ENCODE data around the gene NEGR1.

NEGR1 gene

GRCh38 chr1:72122099-72122880 lies 160.0 kb downstream of the NEGR1 start:
- in situ Hi-C loops (cut with HindIII; ENCODE audit: low sequenced_read_pairs), result no loop called here
- H3K4me3 ChIP-seq (ENCODE audit: low read depth, low read length), result no peak overlapping the region
- no peak for DNase-seq (ENCODE audit: low read depth)
- TF ChIP-seq, protein P1, sequence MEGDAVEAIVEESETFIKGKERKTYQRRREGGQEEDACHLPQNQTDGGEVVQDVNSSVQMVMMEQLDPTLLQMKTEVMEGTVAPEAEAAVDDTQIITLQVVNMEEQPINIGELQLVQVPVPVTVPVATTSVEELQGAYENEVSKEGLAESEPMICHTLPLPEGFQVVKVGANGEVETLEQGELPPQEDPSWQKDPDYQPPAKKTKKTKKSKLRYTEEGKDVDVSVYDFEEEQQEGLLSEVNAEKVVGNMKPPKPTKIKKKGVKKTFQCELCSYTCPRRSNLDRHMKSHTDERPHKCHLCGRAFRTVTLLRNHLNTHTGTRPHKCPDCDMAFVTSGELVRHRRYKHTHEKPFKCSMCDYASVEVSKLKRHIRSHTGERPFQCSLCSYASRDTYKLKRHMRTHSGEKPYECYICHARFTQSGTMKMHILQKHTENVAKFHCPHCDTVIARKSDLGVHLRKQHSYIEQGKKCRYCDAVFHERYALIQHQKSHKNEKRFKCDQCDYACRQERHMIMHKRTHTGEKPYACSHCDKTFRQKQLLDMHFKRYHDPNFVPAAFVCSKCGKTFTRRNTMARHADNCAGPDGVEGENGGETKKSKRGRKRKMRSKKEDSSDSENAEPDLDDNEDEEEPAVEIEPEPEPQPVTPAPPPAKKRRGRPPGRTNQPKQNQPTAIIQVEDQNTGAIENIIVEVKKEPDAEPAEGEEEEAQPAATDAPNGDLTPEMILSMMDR (IDR thresholded peaks at IDR 0.05; ENCODE audit: low read depth, low read length, missing control alignments), result no peak

DNA sequence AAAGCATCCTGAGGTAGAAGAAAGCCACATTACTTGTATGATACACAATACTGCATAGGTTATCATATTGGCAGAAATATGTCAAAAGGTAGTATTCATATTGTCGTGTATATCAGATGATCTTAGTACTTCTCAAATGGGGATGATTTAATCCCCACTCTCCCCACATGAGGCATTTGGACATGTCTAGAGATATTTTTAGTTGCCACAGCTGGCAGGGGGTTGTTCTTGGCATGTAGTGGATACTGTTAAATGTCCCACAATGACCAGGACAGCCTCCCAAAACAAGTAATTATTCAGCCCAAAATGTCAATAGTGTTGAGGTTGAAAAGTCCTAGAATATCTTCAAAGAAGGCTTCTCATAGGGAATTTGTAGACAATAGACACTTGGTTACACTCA lies 162.8 kb downstream of the NEGR1 start:
- TF ChIP-seq, protein P1 (IDR thresholded peaks at IDR 0.05; ENCODE audit: low read depth, low read length, missing control alignments), result no peak
- no peak overlapping the region for H3K4me3 ChIP-seq (ENCODE audit: low read depth, low read length)
- no peak for DNase-seq (ENCODE audit: low read depth)
- in situ Hi-C loops (cut with HindIII; ENCODE audit: low sequenced_read_pairs), result no loop called here

DNA sequence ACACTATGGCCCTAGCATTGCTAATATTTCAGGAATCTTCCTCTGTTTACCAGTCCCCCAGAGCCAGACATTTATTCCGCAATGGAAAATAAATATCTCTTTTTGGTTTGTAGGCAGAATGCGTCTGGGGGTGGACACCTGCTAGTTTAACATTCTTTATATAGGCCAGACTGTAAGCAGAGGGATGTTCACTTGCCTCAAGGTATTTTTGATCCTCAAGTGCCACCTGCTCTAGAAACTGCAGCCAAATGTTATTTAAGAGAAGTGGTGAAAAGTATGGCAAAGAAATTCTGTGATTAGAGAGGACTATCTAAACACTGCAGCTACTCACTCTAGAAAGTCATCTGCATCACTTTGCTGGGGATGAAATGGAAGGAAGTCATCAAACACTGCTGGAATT lies 164.7 kb downstream of the NEGR1 start:
- no peak for DNase-seq (ENCODE audit: low read depth)
- in situ Hi-C loops (cut with HindIII; ENCODE audit: low sequenced_read_pairs), result no loop called here
- TF ChIP-seq, protein P1 (IDR thresholded peaks at IDR 0.05; ENCODE audit: low read depth, low read length, missing control alignments), result no peak
- no peak overlapping the region for H3K4me3 ChIP-seq (ENCODE audit: low read depth, low read length)

DNA sequence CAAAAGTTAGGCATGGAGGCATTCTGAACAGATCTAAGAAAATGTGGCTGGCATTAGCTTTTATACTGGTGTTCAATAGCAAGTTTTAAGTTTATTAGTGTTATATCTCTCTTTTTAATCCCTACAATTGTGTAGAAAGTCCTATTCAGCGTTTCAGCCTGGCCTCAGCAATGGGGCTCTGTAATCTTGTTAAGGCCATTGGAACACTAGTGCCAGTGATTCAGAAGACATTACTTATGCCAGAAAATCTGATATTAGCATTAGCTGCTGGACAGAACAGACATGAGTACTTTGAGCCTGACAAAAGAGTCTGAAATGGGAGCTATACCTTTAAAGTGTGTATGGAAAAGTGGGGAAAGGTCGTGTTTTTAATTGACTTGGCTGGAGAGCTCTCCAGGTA lies 167.0 kb downstream of the NEGR1 start:
- no peak for DNase-seq (ENCODE audit: low read depth)

DNA sequence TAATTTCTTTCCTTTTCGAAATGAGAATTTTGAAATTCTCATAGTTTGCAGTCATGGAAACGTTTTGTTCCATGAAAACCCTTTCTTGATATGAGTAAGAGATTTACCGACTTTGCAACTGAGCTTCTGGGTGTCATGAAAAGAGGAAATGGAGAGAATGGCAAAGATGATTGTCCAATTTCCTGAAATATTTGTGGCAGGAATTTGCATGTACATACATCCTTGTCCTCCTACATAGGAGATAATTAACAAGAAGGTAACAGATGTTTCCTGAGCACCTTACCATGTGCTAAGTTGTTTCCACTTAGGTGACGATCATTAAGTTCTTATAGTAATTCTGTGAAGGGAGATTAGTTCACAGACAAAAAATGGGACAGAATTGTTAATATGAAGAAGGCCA lies 170.7 kb downstream of the NEGR1 start:
- DNase-seq (ENCODE audit: low read depth), result no peak
- TF ChIP-seq, protein P1 (IDR thresholded peaks at IDR 0.05; ENCODE audit: low read depth, low read length, missing control alignments), result no peak
- in situ Hi-C loops (cut with HindIII; ENCODE audit: low sequenced_read_pairs), result no loop called here
- H3K4me3 ChIP-seq (ENCODE audit: low read depth, low read length), result no peak overlapping the region

More for the DNA sequence above, 167.0 kb downstream of the NEGR1 start:
- TF ChIP-seq, protein P1 (IDR thresholded peaks at IDR 0.05; ENCODE audit: low read depth, low read length, missing control alignments), result no peak
- no peak overlapping the region for H3K4me3 ChIP-seq (ENCODE audit: low read depth, low read length)
- in situ Hi-C loops (cut with HindIII; ENCODE audit: low sequenced_read_pairs), result no loop called here

DNA sequence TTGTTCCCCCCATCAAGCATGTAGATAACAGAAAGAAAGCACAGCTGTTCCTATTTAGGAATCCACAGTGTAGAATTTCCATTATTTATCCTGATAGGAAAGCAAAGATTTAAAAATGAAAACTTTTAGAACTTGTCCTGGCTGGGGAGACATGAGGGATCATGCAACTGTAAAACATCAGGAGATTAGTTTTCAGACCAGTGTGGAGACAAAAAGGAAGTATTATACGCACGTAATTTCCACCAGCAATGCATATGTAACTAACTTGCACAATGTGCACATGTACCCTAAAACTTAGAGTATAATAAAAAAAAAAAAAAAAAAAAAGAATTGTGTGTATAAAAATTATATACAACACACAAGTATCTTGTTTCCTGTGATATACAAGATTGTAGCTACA lies 172.4 kb downstream of the NEGR1 start:
- H3K4me3 ChIP-seq (ENCODE audit: low read depth, low read length), result no peak overlapping the region
- in situ Hi-C loops (cut with HindIII; ENCODE audit: low sequenced_read_pairs), result no loop called here
- TF ChIP-seq, protein P1 (IDR thresholded peaks at IDR 0.05; ENCODE audit: low read depth, low read length, missing control alignments), result no peak
- DNase-seq (ENCODE audit: low read depth), result no peak
